Raji (cell line): ENCODE results near the gene NOXA1.

ENCODE experiments used
- POLR2A ChIP-seq: IDR thresholded peaks from 2 replicates; pipeline ENCODE4 v1.6.1; 2011; ENCODE audit warnings: low read depth, low read length, control low read depth; ENCODE audit not compliant: insufficient read depth

NOXA1 gene

GRCh38 chr9:137467896-137468295 lies 44.7 kb downstream of the NOXA1 start:
- TF ChIP-seq POLR2A = no peak

GRCh38 chr9:137470785-137471184 lies 47.6 kb downstream of the NOXA1 start:
- no peak for TF ChIP-seq POLR2A

GRCh38 chr9:137474271-137474670 lies 51.1 kb downstream of the NOXA1 start:
- TF ChIP-seq POLR2A = no peak

- TF ChIP-seq POLR2A = no peak
Measured at GRCh38 chr9:137475666-137476065, 52.5 kb downstream of the NOXA1 start.

- TF ChIP-seq POLR2A = no peak
Measured at GRCh38 chr9:137476856-137477255, 53.7 kb downstream of the NOXA1 start.

GRCh38 chr9:137477778-137478612 lies 54.8 kb downstream of the NOXA1 start:
- no peak for TF ChIP-seq POLR2A

GRCh38 chr9:137478613-137478961 lies 55.4 kb downstream of the NOXA1 start:
- no peak for TF ChIP-seq POLR2A

- TF ChIP-seq POLR2A = no peak
Measured at GRCh38 chr9:137478962-137479861, 56.0 kb downstream of the NOXA1 start.

- TF ChIP-seq POLR2A = no peak
Measured at GRCh38 chr9:137479892-137480685, 56.9 kb downstream of the NOXA1 start.

- no peak for TF ChIP-seq POLR2A
Measured at GRCh38 chr9:137480686-137481683, 57.8 kb downstream of the NOXA1 start.

- TF ChIP-seq POLR2A = no peak
Measured at GRCh38 chr9:137482094-137482781, 59.0 kb downstream of the NOXA1 start.
